Measurements from ENCODE around the gene TENM4. TPM values are rescaled to one million over a fixed set of nuclear protein-coding genes. Genes with fewer than 3 reads are reported as not detected.

Gene TENM4
- total RNA-seq, 1 experiment from 2014 or later = 25.0 TPM

DNA sequence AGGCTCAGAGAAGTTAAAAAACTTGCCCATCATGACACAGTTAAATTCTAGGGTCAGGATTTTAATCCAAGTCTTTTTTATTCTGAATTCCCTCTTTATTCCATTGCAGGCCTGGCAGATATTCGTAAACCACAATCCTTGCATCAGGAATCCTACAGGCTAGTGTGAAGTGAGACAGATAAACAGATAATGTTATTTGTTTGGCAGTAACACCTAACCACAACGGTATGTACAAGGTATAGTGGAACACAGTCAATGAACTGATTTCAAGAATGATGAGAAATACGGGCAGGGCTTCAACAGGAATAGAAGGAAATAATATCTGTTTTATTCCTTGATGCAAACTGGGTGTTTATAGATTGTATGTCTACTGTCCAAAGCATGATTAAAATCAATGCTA lies 834.2 kb downstream of the TENM4 start:
- ATAC-seq (no peak), DNase-seq (ENCODE audit: low spot score) (no peak)
- TF ChIP-seq, protein P1, sequence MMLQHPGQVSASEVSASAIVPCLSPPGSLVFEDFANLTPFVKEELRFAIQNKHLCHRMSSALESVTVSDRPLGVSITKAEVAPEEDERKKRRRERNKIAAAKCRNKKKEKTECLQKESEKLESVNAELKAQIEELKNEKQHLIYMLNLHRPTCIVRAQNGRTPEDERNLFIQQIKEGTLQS (CRISPR knock-in tag; conservative IDR thresholded peaks at IDR 0.05) = no peak
- TF ChIP-seq, protein P2, sequence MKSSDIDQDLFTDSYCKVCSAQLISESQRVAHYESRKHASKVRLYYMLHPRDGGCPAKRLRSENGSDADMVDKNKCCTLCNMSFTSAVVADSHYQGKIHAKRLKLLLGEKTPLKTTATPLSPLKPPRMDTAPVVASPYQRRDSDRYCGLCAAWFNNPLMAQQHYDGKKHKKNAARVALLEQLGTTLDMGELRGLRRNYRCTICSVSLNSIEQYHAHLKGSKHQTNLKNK (CRISPR knock-in tag; IDR thresholded peaks at IDR 0.05) = no peak
- TF ChIP-seq EMX1 (CRISPR knock-in tag; IDR thresholded peaks at IDR 0.05) (no peak), RORB (CRISPR knock-in tag; IDR thresholded peaks at IDR 0.05) (no peak), TEAD4 (CRISPR knock-in tag; IDR thresholded peaks at IDR 0.05) (no peak), SMAD3 (CRISPR knock-in tag; IDR thresholded peaks at IDR 0.05; ENCODE audit: borderline replicate concordance) (no peak), MYBL2 (CRISPR knock-in tag; IDR thresholded peaks at IDR 0.05) (no peak), ZNF219 (CRISPR knock-in tag; IDR thresholded peaks at IDR 0.05; ENCODE audit: borderline replicate concordance) (no peak)
- TF ChIP-seq, protein P3, sequence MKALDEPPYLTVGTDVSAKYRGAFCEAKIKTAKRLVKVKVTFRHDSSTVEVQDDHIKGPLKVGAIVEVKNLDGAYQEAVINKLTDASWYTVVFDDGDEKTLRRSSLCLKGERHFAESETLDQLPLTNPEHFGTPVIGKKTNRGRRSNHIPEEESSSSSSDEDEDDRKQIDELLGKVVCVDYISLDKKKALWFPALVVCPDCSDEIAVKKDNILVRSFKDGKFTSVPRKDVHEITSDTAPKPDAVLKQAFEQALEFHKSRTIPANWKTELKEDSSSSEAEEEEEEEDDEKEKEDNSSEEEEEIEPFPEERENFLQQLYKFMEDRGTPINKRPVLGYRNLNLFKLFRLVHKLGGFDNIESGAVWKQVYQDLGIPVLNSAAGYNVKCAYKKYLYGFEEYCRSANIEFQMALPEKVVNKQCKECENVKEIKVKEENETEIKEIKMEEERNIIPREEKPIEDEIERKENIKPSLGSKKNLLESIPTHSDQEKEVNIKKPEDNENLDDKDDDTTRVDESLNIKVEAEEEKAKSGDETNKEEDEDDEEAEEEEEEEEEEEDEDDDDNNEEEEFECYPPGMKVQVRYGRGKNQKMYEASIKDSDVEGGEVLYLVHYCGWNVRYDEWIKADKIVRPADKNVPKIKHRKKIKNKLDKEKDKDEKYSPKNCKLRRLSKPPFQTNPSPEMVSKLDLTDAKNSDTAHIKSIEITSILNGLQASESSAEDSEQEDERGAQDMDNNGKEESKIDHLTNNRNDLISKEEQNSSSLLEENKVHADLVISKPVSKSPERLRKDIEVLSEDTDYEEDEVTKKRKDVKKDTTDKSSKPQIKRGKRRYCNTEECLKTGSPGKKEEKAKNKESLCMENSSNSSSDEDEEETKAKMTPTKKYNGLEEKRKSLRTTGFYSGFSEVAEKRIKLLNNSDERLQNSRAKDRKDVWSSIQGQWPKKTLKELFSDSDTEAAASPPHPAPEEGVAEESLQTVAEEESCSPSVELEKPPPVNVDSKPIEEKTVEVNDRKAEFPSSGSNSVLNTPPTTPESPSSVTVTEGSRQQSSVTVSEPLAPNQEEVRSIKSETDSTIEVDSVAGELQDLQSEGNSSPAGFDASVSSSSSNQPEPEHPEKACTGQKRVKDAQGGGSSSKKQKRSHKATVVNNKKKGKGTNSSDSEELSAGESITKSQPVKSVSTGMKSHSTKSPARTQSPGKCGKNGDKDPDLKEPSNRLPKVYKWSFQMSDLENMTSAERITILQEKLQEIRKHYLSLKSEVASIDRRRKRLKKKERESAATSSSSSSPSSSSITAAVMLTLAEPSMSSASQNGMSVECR (CRISPR knock-in tag; IDR thresholded peaks at IDR 0.05; ENCODE audit: borderline replicate concordance) = no peak
- TF ChIP-seq, protein P4, sequence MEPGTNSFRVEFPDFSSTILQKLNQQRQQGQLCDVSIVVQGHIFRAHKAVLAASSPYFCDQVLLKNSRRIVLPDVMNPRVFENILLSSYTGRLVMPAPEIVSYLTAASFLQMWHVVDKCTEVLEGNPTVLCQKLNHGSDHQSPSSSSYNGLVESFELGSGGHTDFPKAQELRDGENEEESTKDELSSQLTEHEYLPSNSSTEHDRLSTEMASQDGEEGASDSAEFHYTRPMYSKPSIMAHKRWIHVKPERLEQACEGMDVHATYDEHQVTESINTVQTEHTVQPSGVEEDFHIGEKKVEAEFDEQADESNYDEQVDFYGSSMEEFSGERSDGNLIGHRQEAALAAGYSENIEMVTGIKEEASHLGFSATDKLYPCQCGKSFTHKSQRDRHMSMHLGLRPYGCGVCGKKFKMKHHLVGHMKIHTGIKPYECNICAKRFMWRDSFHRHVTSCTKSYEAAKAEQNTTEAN (CRISPR knock-in tag; IDR thresholded peaks at IDR 0.05) = no peak
- Mint-ChIP-seq H3K4me3 (no peak overlapping the region), H3K27me3 (ENCODE audit: low read depth) (peaks cover 11% of the 10 kb centered on the region), H3K4me1 (peaks cover 6% of the 10 kb centered on the region), H3K27ac (no peak overlapping the region), H3K36me3 (no peaks in the 10 kb centered on the region; the same call in 1 of the 2 replicates), H3K9me3 (peaks cover 17% of the 10 kb centered on the region)
- ChIA-PET POLR2A (interaction anchor here (0.6 kb wide), 1 partner anchor 138 kb away, joined by 3 read pairs; no protein-coding TSS in a partner anchor), CTCF (no interaction called here)

DNA sequence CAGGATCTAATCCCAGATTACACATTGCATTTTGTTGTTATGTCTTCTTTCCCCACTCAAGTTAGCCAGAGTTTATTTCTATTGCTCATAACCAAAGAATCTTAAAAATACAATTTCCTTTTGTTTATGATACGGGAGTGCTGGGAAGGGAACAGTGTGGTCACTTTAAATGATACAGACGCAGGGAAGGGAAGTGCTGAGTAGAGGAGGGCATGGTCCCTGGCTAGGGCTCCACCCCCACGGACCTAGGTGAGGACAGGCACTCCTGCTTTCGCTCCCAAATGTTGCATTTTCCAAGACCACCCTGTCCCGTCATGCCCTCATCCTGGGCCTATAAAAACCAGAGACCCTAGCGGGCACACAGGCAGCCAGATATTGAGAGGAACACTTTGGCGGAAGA lies 835.5 kb downstream of the TENM4 start:
- ATAC-seq (no peak), DNase-seq (ENCODE audit: low spot score) (no peak)
- peaks cover 23% of the 10 kb centered on the region for H3K27me3 Mint-ChIP-seq (ENCODE audit: low read depth)
- no peak overlapping the region for H3K27ac Mint-ChIP-seq
- H3K4me3 Mint-ChIP-seq = no peak overlapping the region
- CTCF ChIA-PET = no interaction called here
- peaks cover 6% of the 10 kb centered on the region for H3K4me1 Mint-ChIP-seq
- no peaks in the 10 kb centered on the region; the same call in 1 of the 2 replicates for H3K36me3 Mint-ChIP-seq
- POLR2A ChIA-PET = no interaction called here
- H3K9me3 Mint-ChIP-seq = peaks cover 17% of the 10 kb centered on the region
- TF ChIP-seq TCF7 (CRISPR knock-in tag; IDR thresholded peaks at IDR 0.05; ENCODE audit: low read depth) = no peak
- TF ChIP-seq TEAD1 (CRISPR knock-in tag; IDR thresholded peaks at IDR 0.05) = no peak
- TF ChIP-seq, protein P5, sequence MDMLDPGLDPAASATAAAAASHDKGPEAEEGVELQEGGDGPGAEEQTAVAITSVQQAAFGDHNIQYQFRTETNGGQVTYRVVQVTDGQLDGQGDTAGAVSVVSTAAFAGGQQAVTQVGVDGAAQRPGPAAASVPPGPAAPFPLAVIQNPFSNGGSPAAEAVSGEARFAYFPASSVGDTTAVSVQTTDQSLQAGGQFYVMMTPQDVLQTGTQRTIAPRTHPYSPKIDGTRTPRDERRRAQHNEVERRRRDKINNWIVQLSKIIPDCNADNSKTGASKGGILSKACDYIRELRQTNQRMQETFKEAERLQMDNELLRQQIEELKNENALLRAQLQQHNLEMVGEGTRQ (CRISPR knock-in tag; IDR thresholded peaks at IDR 0.05) = no peak
- TF ChIP-seq, protein P6, sequence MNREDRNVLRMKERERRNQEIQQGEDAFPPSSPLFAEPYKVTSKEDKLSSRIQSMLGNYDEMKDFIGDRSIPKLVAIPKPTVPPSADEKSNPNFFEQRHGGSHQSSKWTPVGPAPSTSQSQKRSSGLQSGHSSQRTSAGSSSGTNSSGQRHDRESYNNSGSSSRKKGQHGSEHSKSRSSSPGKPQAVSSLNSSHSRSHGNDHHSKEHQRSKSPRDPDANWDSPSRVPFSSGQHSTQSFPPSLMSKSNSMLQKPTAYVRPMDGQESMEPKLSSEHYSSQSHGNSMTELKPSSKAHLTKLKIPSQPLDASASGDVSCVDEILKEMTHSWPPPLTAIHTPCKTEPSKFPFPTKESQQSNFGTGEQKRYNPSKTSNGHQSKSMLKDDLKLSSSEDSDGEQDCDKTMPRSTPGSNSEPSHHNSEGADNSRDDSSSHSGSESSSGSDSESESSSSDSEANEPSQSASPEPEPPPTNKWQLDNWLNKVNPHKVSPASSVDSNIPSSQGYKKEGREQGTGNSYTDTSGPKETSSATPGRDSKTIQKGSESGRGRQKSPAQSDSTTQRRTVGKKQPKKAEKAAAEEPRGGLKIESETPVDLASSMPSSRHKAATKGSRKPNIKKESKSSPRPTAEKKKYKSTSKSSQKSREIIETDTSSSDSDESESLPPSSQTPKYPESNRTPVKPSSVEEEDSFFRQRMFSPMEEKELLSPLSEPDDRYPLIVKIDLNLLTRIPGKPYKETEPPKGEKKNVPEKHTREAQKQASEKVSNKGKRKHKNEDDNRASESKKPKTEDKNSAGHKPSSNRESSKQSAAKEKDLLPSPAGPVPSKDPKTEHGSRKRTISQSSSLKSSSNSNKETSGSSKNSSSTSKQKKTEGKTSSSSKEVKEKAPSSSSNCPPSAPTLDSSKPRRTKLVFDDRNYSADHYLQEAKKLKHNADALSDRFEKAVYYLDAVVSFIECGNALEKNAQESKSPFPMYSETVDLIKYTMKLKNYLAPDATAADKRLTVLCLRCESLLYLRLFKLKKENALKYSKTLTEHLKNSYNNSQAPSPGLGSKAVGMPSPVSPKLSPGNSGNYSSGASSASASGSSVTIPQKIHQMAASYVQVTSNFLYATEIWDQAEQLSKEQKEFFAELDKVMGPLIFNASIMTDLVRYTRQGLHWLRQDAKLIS (CRISPR knock-in tag; IDR thresholded peaks at IDR 0.05; ENCODE audit: borderline replicate concordance) = no peak
- TF ChIP-seq JUN (CRISPR knock-in tag; IDR thresholded peaks at IDR 0.05) = no peak
- TF ChIP-seq ATF1 (CRISPR knock-in tag; IDR thresholded peaks at IDR 0.05) = no peak
- TF ChIP-seq, protein P7, sequence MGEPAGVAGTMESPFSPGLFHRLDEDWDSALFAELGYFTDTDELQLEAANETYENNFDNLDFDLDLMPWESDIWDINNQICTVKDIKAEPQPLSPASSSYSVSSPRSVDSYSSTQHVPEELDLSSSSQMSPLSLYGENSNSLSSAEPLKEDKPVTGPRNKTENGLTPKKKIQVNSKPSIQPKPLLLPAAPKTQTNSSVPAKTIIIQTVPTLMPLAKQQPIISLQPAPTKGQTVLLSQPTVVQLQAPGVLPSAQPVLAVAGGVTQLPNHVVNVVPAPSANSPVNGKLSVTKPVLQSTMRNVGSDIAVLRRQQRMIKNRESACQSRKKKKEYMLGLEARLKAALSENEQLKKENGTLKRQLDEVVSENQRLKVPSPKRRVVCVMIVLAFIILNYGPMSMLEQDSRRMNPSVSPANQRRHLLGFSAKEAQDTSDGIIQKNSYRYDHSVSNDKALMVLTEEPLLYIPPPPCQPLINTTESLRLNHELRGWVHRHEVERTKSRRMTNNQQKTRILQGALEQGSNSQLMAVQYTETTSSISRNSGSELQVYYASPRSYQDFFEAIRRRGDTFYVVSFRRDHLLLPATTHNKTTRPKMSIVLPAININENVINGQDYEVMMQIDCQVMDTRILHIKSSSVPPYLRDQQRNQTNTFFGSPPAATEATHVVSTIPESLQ (CRISPR knock-in tag; IDR thresholded peaks at IDR 0.05) = no peak
- TF ChIP-seq, protein P8, sequence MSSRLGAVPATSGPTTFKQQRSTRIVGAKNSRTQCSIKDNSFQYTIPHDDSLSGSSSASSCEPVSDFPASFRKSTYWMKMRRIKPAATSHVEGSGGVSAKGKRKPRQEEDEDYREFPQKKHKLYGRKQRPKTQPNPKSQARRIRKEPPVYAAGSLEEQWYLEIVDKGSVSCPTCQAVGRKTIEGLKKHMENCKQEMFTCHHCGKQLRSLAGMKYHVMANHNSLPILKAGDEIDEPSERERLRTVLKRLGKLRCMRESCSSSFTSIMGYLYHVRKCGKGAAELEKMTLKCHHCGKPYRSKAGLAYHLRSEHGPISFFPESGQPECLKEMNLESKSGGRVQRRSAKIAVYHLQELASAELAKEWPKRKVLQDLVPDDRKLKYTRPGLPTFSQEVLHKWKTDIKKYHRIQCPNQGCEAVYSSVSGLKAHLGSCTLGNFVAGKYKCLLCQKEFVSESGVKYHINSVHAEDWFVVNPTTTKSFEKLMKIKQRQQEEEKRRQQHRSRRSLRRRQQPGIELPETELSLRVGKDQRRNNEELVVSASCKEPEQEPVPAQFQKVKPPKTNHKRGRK (CRISPR knock-in tag; IDR thresholded peaks at IDR 0.05; ENCODE audit: borderline replicate concordance) = no peak
- TF ChIP-seq, protein P9, sequence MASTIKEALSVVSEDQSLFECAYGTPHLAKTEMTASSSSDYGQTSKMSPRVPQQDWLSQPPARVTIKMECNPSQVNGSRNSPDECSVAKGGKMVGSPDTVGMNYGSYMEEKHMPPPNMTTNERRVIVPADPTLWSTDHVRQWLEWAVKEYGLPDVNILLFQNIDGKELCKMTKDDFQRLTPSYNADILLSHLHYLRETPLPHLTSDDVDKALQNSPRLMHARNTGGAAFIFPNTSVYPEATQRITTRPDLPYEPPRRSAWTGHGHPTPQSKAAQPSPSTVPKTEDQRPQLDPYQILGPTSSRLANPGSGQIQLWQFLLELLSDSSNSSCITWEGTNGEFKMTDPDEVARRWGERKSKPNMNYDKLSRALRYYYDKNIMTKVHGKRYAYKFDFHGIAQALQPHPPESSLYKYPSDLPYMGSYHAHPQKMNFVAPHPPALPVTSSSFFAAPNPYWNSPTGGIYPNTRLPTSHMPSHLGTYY (CRISPR knock-in tag; IDR thresholded peaks at IDR 0.05) = no peak

Data from WTC11 (cell line).